HS-5 (cell line): Measurements from ENCODE around the gene ANKRD50.

Source experiments
- DNase-seq: peaks from one replicate; pipeline ENCODE4 v3.0.0-alpha.2; 2012; ENCODE audit warnings: low read depth

ANKRD50 gene

GRCh38 chr4:124712372-124713184 lies at the start of gene ANKRD50:
ANKRD50 (minus strand) TSS chr4:124712732; CDS start chr4:124710511, 2,221 bp downstream.
- DNase-seq, result peak; percentile 58

GRCh38 chr4:124757126-124757525 lies 44.6 kb upstream of the ANKRD50 start:
- DNase-seq, result peak; percentile 40

GRCh38 chr4:124754681-124755080 lies 42.1 kb upstream of the ANKRD50 start:
- no peak for DNase-seq

GRCh38 chr4:124753941-124754581 lies 41.5 kb upstream of the ANKRD50 start:
- no peak for DNase-seq

- no peak for DNase-seq
Measured at GRCh38 chr4:124749421-124749820, 36.9 kb upstream of the ANKRD50 start.

- DNase-seq, result no peak
Measured at GRCh38 chr4:124748965-124749364, 36.4 kb upstream of the ANKRD50 start.

GRCh38 chr4:124745985-124746801 lies 33.7 kb upstream of the ANKRD50 start:
- no peak for DNase-seq

GRCh38 chr4:124743711-124744110 lies 31.2 kb upstream of the ANKRD50 start:
- DNase-seq, result no peak

GRCh38 chr4:124740501-124740900 lies 28.0 kb upstream of the ANKRD50 start:
- no peak for DNase-seq

- DNase-seq, result no peak
Measured at GRCh38 chr4:124738994-124739393, 26.5 kb upstream of the ANKRD50 start.

GRCh38 chr4:124737619-124738018 lies 25.1 kb upstream of the ANKRD50 start:
- DNase-seq, result no peak

GRCh38 chr4:124736526-124736925 lies 24.0 kb upstream of the ANKRD50 start:
- DNase-seq, result no peak

GRCh38 chr4:124727331-124727890 lies 14.9 kb upstream of the ANKRD50 start:
- DNase-seq, result no peak

- no peak for DNase-seq
Measured at GRCh38 chr4:124726269-124726668, 13.7 kb upstream of the ANKRD50 start.

GRCh38 chr4:124722071-124722470 lies 9.5 kb upstream of the ANKRD50 start:
- no peak for DNase-seq

GRCh38 chr4:124717101-124717500 lies 4.6 kb upstream of the ANKRD50 start:
- no peak for DNase-seq

GRCh38 chr4:124713185-124713592 lies 657 bp upstream of the ANKRD50 start:
- DNase-seq, result peak; percentile 58

GRCh38 chr4:124711471-124712371 lies 811 bp downstream of the ANKRD50 start:
- peak; percentile 35 for DNase-seq

- DNase-seq, result no peak
Measured at GRCh38 chr4:124710911-124711310, 1.6 kb downstream of the ANKRD50 start.

GRCh38 chr4:124710015-124710741 lies 2.4 kb downstream of the ANKRD50 start:
- DNase-seq, result no peak
